RWPE1 (cell line): ENCODE measurements around the gene DYNLT2.

ENCODE experiments used
- CTCF ChIA-PET: fragments of 350-600 bp; sonication (Branson Sonifier 250); formaldehyde crosslinking; extraction: SDS; loops from one replicate; lab custom pipeline; 2021; lab: Yijun Ruan, JAX
- POLR2A ChIA-PET: fragments of 400-600 bp; formaldehyde crosslinking; extraction: SDS; loops from one replicate; lab custom pipeline; 2020; ENCODE audit warnings: antibody characterized with exemption; ENCODE audit not compliant: low non-redundant PET; lab: Yijun Ruan, JAX
- DNase-seq: peaks from one replicate; pipeline ENCODE4 v3.0.0; 2012; ENCODE audit warnings: low spot score
- H3K27ac ChIP-seq: fragments of 450-650 bp; 2 replicates; pipeline ENCODE4 v1.5.1; 2017
- TF ChIP-seq, protein P1 (sequence below): fragments of 450-650 bp; conservative IDR thresholded peaks from 2 replicates; pipeline ENCODE4 v1.5.1; 2017; ENCODE audit warnings: low read depth, mild to moderate bottlenecking

DYNLT2 gene

DNA sequence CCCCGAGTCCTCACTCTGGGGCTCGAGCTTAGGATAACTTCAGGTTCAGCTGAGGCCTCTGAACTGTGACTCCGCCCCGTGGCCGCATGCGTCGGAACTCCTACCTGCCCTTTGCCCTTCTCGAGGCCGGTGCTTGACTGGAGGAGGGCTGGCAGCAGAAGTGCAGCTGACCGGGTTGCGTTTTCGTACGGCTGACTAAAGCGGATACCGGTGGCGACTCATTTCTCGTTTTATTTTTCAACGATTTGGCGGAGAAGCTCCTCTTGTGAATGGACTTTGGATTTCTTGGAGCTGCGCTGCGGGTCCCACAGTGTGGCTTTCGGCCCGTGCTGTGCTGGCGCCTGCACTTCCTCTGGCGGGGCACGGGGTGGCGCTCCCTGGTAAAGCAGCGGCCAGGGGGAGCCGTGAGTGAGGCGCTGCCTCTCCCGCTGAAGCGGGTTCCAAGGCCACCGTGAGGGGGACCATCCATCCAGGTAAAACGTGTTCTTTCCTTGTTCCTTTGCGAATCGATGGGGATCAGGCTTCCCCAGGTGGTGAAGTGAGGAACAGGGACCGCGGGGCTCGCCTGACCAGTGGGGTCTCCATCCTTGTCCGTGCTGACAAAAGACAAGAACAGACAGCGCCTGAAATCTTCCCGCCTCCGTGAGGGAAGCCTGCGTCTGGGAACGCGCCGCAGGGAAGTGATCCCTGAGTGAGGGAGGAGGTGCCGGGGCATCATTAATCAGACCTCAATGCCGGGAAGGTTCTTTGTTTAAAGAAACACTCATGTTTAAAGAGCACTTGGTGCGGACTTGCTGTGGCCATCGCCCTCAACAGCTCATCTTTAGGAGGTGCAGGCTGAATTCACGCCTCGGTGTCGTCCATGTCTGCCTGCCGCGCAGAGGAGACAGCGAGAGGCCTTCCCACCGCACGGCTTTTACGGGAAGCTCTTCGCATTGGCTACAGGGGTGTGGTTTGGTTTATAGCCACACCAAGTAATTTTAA lies 38.9 kb upstream of the DYNLT2 start:
- CTCF ChIA-PET, result interaction anchor here (0.6 to 1.9 kb wide), 22 partner anchors 13 to 826 kb away, joined by 3 to 29 read pairs (median 4); partner anchors contain the start of gene DLL1
- TF ChIP-seq, protein P1, sequence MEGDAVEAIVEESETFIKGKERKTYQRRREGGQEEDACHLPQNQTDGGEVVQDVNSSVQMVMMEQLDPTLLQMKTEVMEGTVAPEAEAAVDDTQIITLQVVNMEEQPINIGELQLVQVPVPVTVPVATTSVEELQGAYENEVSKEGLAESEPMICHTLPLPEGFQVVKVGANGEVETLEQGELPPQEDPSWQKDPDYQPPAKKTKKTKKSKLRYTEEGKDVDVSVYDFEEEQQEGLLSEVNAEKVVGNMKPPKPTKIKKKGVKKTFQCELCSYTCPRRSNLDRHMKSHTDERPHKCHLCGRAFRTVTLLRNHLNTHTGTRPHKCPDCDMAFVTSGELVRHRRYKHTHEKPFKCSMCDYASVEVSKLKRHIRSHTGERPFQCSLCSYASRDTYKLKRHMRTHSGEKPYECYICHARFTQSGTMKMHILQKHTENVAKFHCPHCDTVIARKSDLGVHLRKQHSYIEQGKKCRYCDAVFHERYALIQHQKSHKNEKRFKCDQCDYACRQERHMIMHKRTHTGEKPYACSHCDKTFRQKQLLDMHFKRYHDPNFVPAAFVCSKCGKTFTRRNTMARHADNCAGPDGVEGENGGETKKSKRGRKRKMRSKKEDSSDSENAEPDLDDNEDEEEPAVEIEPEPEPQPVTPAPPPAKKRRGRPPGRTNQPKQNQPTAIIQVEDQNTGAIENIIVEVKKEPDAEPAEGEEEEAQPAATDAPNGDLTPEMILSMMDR, result peak; percentile 98
- DNase-seq, result peak; percentile 81
- POLR2A ChIA-PET, result interaction anchor here (0.5 kb wide), 1 partner anchor 502 kb away, joined by 6 read pairs; no protein-coding TSS in a partner anchor
- peak overlapping the region; percentile 76 for H3K27ac ChIP-seq

DNA sequence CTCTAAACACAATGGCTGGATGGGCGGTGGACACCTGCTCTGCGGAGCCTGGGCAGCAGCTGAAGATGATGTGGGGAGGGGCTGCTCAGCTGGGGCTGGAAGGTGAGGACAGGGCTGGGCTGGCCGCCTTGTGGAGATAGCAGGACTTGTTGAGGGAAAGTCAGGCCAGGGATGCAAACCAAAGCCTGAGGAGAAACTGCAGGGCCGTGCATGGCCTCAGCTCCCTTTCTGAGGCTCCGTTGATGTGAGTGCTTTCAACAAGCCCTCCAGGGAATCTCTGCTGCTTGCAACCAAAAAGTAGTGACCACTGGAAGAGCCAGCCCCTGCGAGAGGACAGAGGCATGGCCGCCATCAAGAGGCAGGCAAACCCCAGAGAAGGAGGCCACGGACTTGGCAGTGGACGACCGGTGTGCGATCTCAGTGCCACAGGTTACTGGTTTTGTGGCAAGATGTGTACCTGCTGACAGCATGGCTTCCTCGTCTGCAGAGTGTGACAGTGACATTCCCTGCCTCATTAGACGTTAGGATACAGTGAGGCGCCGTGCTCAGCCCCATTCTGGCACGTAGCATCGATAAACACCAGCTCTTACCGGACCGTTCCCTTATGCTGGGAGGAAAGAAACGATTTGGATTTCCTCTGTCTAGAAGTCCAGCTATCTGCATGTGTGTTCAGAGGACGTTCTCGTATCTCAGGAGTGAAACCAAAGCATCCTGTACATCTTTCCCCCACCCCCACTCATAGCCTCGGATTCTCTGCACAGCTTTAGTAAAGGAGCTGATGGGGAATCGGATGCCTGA lies 38.0 kb upstream of the DYNLT2 start:
- peak; percentile 17 for DNase-seq

DNA sequence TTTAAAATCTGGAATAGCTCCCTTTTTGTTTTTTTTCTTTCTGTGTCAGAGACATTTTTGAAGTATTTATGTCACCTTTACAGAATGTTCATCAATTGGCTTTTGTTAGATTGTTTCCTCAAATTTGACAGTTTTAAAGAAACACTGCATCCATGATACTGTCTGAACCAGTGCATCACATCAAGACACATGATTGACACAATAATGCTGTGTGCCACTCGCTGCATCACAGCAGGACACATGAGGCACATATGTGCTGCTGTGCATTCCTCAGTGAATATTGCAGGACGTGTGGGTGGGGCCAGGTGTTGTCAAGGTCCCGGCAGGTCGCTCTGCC lies 37.4 kb upstream of the DYNLT2 start:
- no peak overlapping the region for H3K27ac ChIP-seq
- ChIA-PET CTCF (interaction anchor here (0.5 to 0.6 kb wide), 2 partner anchors 15 to 43 kb away, joined by 3 read pairs; no protein-coding TSS in a partner anchor), POLR2A (no interaction called here)
- TF ChIP-seq, protein P1, result no peak
- DNase-seq, result no peak

More for the DNA sequence above, 38.0 kb upstream of the DYNLT2 start:
- POLR2A ChIA-PET, result no interaction called here
- H3K27ac ChIP-seq, result peak overlapping the region; percentile 76
- TF ChIP-seq, protein P1, result no peak
- CTCF ChIA-PET, result interaction anchor here (0.5 to 1.9 kb wide), 18 partner anchors 12 to 825 kb away, joined by 3 to 29 read pairs (median 4); partner anchors contain the start of gene DLL1

DNA sequence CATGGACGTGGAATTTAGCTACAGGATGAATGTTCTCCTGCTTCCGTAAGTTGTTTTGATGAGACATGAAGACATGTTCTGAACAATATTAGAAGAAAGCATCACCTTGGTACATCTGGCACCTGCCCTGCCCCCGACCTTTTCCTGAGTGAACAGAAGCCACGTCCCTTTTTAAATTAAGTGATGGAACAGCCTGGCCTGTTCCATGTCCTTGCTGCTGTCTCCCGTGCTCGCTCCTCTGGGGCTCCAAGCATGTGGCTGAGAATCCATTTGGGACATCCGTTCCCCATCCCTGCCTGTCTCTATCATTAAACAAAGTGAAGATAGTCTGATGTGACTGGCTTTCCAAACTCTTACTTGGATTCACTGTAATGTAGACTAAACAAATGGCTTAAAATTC lies 36.4 kb upstream of the DYNLT2 start:
- H3K27ac ChIP-seq, result no peak overlapping the region
- CTCF ChIA-PET, result interaction anchor here (0.5 kb wide), 1 partner anchor 831 kb away, joined by 5 read pairs; no protein-coding TSS in a partner anchor
- POLR2A ChIA-PET, result no interaction called here
- no peak for DNase-seq
- TF ChIP-seq, protein P1, result no peak

DNA sequence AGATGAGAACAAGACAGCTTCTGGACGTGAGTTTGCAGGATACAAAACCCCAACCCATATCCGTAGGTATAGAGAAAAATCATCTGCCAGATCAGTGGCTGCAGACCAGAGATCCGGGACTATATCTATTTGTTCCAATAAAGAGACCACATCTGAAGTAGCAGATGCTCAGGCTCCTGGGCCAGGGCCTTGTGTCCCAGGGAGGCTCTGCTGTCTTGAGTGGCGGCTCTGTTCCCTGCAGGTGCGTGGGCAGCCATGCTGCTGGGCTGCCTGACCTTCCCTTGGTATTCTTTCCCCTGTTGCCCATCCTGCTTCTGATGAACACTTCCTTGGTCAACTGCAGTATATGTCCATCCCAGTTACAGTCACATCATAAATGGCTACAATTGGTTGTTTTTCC lies 35.0 kb upstream of the DYNLT2 start:
- CTCF ChIA-PET, result interaction anchor here (0.6 kb wide), 1 partner anchor 829 kb away, joined by 3 read pairs; no protein-coding TSS in a partner anchor

More for the DNA sequence above, 35.0 kb upstream of the DYNLT2 start:
- DNase-seq, result no peak
- no peak overlapping the region for H3K27ac ChIP-seq
- TF ChIP-seq, protein P1, result no peak
- POLR2A ChIA-PET, result no interaction called here
